ENCODE results near the gene ACTR3.

DNA sequence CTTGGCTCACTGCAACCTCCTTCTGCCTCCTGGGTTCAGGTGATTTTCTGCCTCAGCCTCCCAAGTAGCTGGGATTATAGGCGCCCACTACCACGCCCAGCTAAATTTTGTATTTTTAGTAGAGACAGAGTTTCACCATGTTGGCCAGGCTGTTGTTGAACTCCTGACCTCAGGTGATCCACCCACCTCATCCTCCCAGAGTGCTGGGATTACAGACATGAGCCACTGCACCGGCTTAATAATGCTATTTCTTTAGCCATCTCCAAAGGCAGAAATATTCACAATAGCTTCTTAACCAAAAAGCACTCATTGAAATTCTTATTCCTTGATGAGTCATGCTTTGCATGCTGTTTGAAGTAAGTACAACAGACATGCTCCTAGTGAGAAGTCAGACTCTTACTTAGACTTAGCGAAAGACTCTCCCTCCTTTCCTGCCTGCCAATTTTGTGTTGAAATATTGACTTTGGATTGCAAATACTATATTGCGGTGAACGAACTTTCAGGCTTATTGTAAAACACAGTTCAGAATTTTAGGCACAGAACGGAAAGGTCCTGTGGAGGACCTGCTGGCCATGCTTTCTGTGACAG lies 4.4 kb downstream of the ACTR3 start:
- TF ChIP-seq CTCF (IDR thresholded peaks at IDR 0.05) (no peak), POLR2A (IDR thresholded peaks at IDR 0.05) (no peak)

Measured in thyroid gland (tissue), 4 donors.